HG03039 (cell line): ENCODE measurements around the gene NCAPD3.
"Not testable (repeated sequence)": the region's sequence is repeated elsewhere in the genome, so short reads cannot be mapped to it uniquely, and the experiment has no call there.

Experiments
- ATAC-seq: cut with Tn5 transposase; IDR thresholded peaks from one replicate; pipeline ENCODE4 v1.9.1; 2021; ENCODE audit warnings: mild to moderate bottlenecking, moderate library complexity; ENCODE audit not compliant: unreplicated experiment

The NCAPD3 gene

DNA sequence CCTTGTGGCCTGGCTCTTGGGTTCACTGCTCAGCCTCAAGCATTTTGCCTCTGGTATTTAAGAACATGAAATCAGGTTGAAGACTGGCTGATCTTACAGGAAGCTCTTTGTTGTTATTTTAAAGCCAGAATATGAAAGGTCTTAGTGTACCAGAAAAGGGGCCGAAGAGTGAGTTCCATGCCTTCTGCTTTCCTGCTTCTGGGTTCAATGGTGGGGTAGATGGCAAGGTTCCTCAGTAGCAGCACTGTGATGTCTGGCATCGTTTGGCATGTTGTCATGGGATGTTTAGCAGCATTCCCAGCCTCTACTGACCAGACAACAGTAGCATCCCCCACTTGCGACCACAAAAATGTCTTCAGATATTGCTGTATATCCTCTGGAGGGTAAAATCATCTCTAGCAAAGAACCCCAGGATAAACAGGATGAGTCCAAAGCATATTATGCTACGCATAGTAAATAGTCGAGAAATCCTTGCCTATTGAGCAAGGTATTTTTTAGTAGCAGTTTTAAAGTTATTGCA is 3.1 kb upstream of the NCAPD3 start:
- ATAC-seq, result no peak

GRCh38 chr11:134224710-134225664 is 1.2 kb upstream of the NCAPD3 start:
- ATAC-seq, result peak; percentile 10

GRCh38 chr11:134223121-134223520 is 646 bp downstream of the NCAPD3 start:
- ATAC-seq, result no peak

GRCh38 chr11:134216816-134217215 is 7.0 kb downstream of the NCAPD3 start:
- ATAC-seq, result no peak

DNA sequence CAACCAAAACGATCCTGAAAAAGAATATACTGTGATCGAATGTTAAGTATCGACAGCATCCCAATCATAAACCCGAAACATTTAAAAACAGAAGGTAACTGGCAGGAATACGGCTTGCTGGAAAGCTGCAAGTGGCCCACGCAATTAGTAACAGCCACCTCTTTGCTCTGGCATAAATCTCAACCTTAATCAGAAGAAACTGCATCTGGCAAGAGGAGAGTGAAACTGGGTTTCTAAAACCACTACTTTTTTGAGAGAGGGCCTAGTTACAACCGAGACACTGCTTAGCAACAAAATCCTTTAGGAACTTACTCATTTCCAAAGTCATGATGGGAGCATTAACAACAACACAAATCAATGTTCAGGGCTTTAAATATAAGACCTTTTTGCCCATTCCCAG is 7.9 kb downstream of the NCAPD3 start:
- no peak for ATAC-seq

GRCh38 chr11:134207538-134208239 is 16.1 kb downstream of the NCAPD3 start:
- ATAC-seq, result no peak

GRCh38 chr11:134206185-134206584 is 17.6 kb downstream of the NCAPD3 start:
- ATAC-seq, result no peak

DNA sequence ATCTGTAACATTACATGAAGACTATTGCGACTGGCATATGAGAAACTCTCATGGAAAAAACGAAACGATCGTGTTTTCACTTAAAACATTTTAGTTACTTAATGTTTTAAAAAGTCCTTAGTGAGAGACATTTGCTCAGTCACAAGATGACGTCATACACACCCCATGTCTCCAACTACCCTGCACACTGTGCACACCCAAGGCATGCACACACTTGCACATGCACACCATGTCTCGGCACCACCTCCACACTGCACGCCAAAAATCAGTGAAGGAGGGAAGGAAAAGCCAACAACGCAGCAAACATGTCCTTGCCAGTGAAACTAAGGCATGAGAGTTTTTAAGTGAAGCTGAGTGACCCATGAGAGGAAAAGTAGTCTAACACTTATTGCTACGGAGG is 18.0 kb downstream of the NCAPD3 start:
- ATAC-seq, result no peak

DNA sequence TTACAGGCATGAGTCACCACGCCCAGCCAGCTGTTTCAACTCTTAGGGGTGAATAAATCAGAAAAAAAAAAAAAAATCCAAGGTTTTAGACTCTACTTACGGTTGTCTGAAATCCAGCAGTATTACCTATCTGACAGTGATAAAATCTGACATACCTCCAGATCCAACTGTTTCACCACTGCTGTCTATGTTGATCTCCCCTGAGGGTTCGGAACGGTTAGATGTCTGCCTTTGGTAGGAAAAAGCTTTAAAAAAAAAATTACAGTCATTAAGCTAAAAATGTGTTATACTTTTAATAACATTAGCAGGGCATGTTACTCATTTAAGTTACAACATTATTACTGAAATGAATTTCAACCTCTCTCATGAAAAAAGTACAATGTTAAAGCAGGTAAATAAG is 21.1 kb downstream of the NCAPD3 start:
- no peak for ATAC-seq

- ATAC-seq, result no peak
These were observed 23.1 kb downstream of the NCAPD3 start for GRCh38 chr11:134200688-134201087.

- no peak for ATAC-seq
These were observed 24.2 kb downstream of the NCAPD3 start for GRCh38 chr11:134199531-134199930.

GRCh38 chr11:134196756-134197155 is 27.0 kb downstream of the NCAPD3 start:
- ATAC-seq, result no peak

GRCh38 chr11:134188092-134188491 is 35.7 kb downstream of the NCAPD3 start:
- ATAC-seq, result not testable (repeated sequence)

- no peak for ATAC-seq
These were observed 42.1 kb downstream of the NCAPD3 start for GRCh38 chr11:134181707-134182106.

- ATAC-seq, result no peak
These were observed 45.6 kb downstream of the NCAPD3 start for GRCh38 chr11:134178032-134178674.

- ATAC-seq, result no peak
These were observed 47.5 kb downstream of the NCAPD3 start for GRCh38 chr11:134176284-134176683.

DNA sequence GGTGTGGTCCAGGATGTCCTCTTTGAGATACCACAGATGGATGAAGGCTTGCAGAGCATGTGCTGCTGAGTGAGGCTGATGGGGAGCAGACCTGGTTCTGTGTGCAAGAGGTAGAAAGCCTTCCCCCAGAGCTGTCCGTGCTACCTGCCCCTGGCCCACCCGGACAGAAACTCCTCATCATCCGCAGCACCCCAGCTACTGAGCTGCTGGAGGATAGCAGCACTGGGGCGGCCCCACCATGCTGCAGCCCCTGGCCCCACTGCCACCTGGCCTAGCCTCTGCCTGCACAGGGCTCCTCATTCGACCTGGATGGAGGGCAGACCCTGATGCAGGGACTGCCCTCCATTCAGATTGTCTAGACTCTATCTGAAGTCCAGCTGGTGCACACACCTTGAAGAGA is 50.5 kb downstream of the NCAPD3 start:
- ATAC-seq, result no peak

- ATAC-seq, result no peak
These were observed 51.8 kb downstream of the NCAPD3 start for GRCh38 chr11:134171951-134172350.

GRCh38 chr11:134170919-134171281 is 52.9 kb downstream of the NCAPD3 start:
- no peak for ATAC-seq

- no peak for ATAC-seq
These were observed 53.4 kb downstream of the NCAPD3 start for GRCh38 chr11:134170177-134170918.
